ENCODE data around the gene PRPF40A.

- TF ChIP-seq POLR2A (IDR thresholded peaks at IDR 0.05; ENCODE audit: low read length): no peak
- no peak for TF ChIP-seq GATA1 (IDR thresholded peaks at IDR 0.05; ENCODE audit: low read depth, low read length)
Measured at GRCh38 chr2:152716805-152717227, 445 bp downstream of the PRPF40A start.

Measured in erythroblast (primary cell).